HG03103 (cell line): Measurements from ENCODE around the gene HARBI1.
"Not testable (repeated sequence)": the region's sequence is repeated elsewhere in the genome, so short reads cannot be mapped to it uniquely, and the experiment has no call there.

Experiments
- ATAC-seq: cut with Tn5 transposase; IDR thresholded peaks from one replicate; pipeline ENCODE4 v1.9.1; 2021; ENCODE audit warnings: low read depth; ENCODE audit not compliant: unreplicated experiment

HARBI1 gene

GRCh38 chr11:46599340-46600193 lies 17.5 kb downstream of the HARBI1 start:
- ATAC-seq: no peak

DNA sequence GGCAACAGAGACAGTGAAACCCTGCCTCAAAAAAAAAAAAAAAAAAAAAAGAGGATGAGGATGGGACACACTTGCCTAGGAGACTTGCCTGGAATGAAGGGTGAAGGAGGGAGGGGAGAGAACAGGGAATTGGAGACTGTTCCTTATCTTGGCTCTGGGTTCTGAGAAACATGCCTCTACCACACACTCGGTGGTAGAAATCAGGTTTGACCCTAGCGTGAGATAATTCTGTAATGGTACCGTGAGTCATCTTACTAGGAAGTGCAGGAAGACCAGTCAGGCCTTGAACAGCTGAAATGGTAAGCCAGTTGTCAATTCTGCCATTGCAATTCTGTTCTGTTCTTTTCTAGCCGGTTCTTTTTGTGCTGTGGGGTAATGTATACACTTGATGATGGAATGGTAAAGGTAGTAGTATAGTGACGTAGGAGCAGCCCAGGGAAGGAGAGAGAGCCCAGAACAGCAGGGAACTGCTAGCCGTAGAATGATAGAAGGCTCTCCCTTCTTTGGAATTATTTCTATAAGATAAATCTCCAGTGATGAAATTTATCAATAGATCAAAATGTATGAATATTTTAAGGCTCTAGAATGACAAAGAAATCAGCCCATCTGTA lies 19.3 kb downstream of the HARBI1 start:
- no peak for ATAC-seq

GRCh38 chr11:46597155-46597554 lies 19.9 kb downstream of the HARBI1 start:
- no peak for ATAC-seq

DNA sequence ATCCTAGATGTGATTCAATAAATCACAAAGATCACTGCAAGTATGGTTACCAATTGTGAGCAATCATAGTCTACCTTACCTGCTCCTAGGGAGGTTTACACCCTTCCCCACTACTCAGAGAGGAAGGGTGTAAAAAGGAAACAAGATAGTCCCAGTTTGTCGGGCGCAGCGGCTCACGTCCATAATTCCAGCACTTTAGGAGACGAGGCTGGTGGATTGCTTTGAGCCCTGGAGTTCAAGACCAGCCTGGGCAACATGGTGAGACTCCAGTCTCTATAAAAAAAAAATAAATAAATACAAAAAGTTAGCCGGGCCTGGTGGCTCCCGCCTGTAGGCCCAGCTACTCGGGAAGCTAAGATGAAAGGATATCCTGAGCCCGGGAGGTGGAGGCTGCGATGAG lies 22.2 kb downstream of the HARBI1 start:
- ATAC-seq: no peak

DNA sequence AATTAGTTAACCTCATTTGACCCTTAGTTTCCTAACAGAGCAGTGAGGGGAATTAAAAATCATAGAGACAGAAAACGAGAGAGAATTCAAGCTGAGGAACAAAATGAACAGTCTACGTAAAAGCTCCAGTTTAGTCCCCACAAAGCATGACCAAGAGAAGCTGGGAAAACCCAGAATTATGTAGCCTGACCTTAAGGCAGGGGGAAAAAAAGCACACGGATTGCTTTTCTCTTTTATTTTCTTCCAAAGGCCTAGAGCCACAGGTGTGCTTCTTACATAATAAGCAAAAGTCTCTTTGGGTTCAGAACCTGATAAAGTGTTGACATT lies 22.7 kb downstream of the HARBI1 start:
- no peak for ATAC-seq

DNA sequence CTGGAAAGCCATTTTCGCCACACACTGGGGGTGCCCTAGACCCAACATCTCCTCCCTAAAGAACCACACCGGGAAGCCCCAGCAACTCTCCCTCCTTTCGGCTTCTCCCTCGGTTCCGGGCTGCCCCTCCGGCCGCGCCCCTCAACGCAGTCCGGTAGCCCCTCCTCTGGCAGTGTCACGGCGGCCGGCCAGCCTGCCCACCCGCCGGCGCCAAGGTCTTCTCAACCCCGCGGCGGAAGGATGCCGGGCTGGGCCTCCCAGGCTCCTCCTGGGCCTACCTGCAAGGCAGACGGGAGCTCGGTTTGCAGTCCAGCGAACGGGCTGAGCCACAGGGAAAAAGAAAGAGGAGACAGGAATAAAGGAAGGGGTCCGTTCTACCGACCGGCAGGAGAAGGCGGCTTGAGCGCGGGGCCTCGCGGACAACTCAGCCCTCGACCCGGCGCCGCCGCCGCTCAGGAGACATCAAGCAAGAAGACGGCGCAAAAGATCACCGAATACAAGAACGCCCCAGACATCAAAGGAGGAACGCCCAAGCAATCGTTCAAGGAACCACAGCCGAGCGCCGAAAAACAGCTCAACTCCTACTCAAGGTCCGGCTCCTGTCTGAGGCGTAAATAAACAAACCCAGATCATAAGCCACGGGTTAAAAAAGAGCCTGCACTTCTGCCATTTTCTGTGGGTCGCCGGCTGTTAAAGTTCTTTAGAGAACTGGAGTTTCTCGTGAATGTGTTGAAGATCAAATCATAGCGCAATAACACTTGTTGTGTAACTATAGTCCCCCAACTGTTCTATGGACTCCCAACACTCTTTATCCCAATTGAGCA lies 23.3 kb downstream of the HARBI1 start, which contains the start of gene AMBRA1:
Gene AMBRA1 (minus strand): TSS at position 474 of the 824 bp plus-strand sequence. CDS start 45,643 bp downstream, outside the sequence.
- peak; percentile 79 for ATAC-seq

GRCh38 chr11:46590740-46591605 lies 26.1 kb downstream of the HARBI1 start:
- ATAC-seq: no peak

- ATAC-seq: no peak
These were observed 28.1 kb downstream of the HARBI1 start for GRCh38 chr11:46588915-46589314.

- no peak for ATAC-seq
These were observed 28.9 kb downstream of the HARBI1 start for GRCh38 chr11:46588131-46588530.

GRCh38 chr11:46583513-46583912 lies 33.5 kb downstream of the HARBI1 start:
- ATAC-seq: not testable (repeated sequence)

- no peak for ATAC-seq
These were observed 34.4 kb downstream of the HARBI1 start for GRCh38 chr11:46582588-46582987.

DNA sequence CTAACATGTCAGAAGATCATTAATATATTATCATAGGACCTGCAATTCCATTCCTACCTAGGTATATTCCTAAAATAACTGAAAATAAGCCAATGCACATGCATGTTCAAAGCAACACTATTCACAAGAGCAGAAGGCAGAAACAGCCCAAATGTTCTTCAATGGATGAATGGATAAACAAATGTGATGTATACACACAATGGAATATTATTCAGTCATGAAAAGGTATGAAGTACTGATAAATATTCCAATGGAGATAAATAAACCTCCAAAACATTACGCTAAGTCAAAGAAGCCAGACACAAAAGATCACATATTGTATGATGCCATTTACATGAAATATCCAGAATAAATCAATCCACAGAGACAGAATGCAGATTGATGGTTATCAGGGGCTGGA lies 40.0 kb downstream of the HARBI1 start:
- no peak for ATAC-seq

- no peak for ATAC-seq
These were observed 42.4 kb downstream of the HARBI1 start for GRCh38 chr11:46574656-46575055.

DNA sequence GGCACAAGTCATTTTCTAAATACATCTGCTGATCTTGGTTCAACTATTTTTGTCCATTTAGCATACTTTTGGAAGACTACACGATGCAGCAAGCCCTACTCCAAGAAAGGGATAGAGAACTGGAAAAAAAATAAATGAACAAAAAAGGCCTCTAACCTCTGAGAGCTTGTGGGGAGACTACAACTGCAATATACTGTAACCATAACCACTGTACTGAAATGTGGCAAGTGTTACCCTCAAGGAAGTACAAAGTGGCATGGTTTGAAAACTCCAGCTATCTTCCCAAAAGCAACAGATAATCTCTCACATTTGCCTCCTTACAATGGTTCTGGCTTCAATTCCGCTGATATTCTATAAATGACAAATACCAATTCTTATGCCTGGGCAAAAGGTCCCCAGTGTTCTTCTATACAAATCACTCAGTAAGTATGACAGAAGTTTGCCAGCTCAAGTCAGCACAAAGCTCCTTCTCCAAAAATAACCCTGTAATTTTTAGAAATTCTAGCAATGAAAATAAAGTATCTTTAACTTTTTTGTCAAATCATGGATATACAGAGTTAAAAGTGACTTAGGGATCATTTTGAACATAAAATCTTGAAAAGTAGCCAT lies 46.1 kb downstream of the HARBI1 start:
- no peak for ATAC-seq

DNA sequence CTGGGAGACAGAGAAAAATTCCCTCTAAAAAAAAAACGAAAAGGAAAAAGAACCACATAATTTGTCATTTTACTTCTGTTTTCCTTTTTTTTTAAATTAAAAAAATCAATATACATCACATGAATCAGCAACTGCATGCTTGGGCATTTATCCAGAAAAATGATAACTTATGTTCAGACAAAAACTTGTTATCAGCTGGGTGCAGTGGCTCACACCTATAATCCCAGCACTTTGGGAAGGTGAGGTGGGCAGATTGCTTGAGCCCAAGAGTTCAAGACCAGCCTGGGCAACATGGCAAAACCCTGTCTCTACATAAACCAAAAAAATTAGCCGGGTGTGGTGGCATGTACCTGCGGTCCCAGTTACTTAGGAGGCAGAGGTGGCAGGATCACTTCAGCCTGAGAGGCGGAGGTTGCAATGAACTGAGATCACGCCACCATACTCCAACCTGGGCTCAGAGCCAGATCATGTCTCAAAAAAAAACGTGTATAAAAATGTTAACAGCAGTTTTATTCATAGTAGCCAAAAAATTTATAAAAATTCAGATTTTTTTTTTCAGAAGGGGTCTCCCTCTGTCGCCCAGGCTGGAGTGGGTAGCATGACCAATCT lies 51.7 kb downstream of the HARBI1 start:
- no peak for ATAC-seq

DNA sequence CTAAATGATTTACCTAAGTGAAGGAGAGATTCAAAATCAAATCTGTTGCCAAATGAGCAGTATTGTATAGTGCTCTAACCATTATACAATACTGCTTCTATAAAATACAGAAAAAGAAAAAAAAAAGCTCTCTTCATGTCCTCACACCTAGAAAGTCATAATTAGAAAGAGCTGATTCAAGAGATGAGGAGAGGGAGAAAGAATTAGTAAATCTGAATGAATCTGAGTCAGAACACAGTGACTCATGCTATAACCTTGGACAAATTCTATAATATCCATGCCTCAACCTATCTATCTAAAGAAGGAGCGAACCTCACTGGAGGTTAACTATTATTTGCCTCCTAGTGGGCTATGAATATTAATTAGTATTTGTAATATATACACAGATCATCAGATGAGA lies 52.6 kb downstream of the HARBI1 start:
- ATAC-seq: no peak

- ATAC-seq: no peak
These were observed 54.5 kb downstream of the HARBI1 start for GRCh38 chr11:46562527-46562926.

GRCh38 chr11:46560300-46560991 lies 56.6 kb downstream of the HARBI1 start:
- no peak for ATAC-seq

GRCh38 chr11:46559815-46560214 lies 57.2 kb downstream of the HARBI1 start:
- no peak for ATAC-seq
